ENCODE results near the gene ZNF780B. TPM values are rescaled to one million over a fixed set of nuclear protein-coding genes. Genes with fewer than 3 reads are reported as not detected.
A peak's percentile ranks its signal among the peaks of the same experiment; 100 is the strongest.
"Not testable (repeated sequence)": the region's sequence is repeated elsewhere in the genome, so short reads cannot be mapped to it uniquely, and the experiment has no call there.

ZNF780B gene
- total RNA-seq, 4 donors from 2014 or later: 2.5 to 5.3 (median 4.3) TPM

- no peak for TF ChIP-seq CTCF (IDR thresholded peaks at IDR 0.05 in 4 of 5, conservative IDR thresholded peaks at IDR 0.05 in 1 of 5)
- no peak for TF ChIP-seq POLR2A (IDR thresholded peaks at IDR 0.05)
Measured at GRCh38 chr19:40056505-40056904, 474 bp upstream of the ZNF780B start.

GRCh38 chr19:40055049-40055448 lies 982 bp downstream of the ZNF780B start:
- peaks cover 0 to 6% of the 10 kb centered on the region in 2 donors for H3K36me3 ChIP-seq
- intact Hi-C loops (cut with DNase I; ENCODE audit: low total_unique reads): no loop called here
- no peak for TF ChIP-seq POLR2A (IDR thresholded peaks at IDR 0.05)
- TF ChIP-seq CTCF (IDR thresholded peaks at IDR 0.05 in 4 of 5, conservative IDR thresholded peaks at IDR 0.05 in 1 of 5): no peak
- in situ Hi-C loops (cut with MboI; ENCODE audit: low sequenced_read_pairs in 4 of 4): no loop called here
- ATAC-seq (no peak), DNase-seq (no peak)
- H3K4me3 ChIP-seq: peak overlapping the region; percentile 73 to 95 (median 76)
- H3K4me1 ChIP-seq: peaks cover 7 to 16% of the 10 kb centered on the region in 2 donors
- H3K27ac ChIP-seq: peak overlapping the region; percentile 61 to 79 (median 72)
- H3K27me3 ChIP-seq: no peaks in the 10 kb centered on the region
- peaks cover 2 to 11% (median 3%) of the 10 kb centered on the region in 3 donors for H3K9me3 ChIP-seq

More at GRCh38 chr19:40056505-40056904, 474 bp upstream of the ZNF780B start:
- peak overlapping the region; percentile 73 to 95 (median 76) for H3K4me3 ChIP-seq
- no peaks in the 10 kb centered on the region for H3K27me3 ChIP-seq
- H3K27ac ChIP-seq: peak overlapping the region; percentile 61 to 79 (median 72)
- intact Hi-C loops (cut with DNase I; ENCODE audit: low total_unique reads) (no loop called here), in situ Hi-C loops (cut with MboI; ENCODE audit: low sequenced_read_pairs in 4 of 4) (no loop called here)
- no peak for DNase-seq
- ATAC-seq: no peak
- H3K4me1 ChIP-seq: peaks cover 7 to 16% of the 10 kb centered on the region in 2 donors
- H3K9me3 ChIP-seq: peaks cover 2 to 11% (median 3%) of the 10 kb centered on the region in 3 donors
- no peaks in the 10 kb centered on the region for H3K36me3 ChIP-seq

- peaks cover 0 to 8% of the 10 kb centered on the region in 2 donors for H3K36me3 ChIP-seq
- no peaks in the 10 kb centered on the region for H3K27me3 ChIP-seq
- TF ChIP-seq CTCF (IDR thresholded peaks at IDR 0.05 in 4 of 5, conservative IDR thresholded peaks at IDR 0.05 in 1 of 5) (no peak), POLR2A (IDR thresholded peaks at IDR 0.05) (no peak)
- H3K27ac ChIP-seq: no peak overlapping the region
- H3K4me3 ChIP-seq: peak overlapping the region in 3 of 4 donors; percentile 73 to 95 (median 77)
- H3K4me1 ChIP-seq: peaks cover 7 to 16% of the 10 kb centered on the region in 2 donors
- peaks cover 1 to 8% (median 3%) of the 10 kb centered on the region in 3 donors for H3K9me3 ChIP-seq
- in situ Hi-C loops (cut with MboI; ENCODE audit: low sequenced_read_pairs in 4 of 4): no loop called here
- no peak for DNase-seq
- intact Hi-C loops (cut with DNase I; ENCODE audit: low total_unique reads): no loop called here
- no peak for ATAC-seq
Measured at GRCh38 chr19:40054632-40055031, 1.4 kb downstream of the ZNF780B start.

- Histone ChIP-seq H3K9me3 (peaks cover 0 to 7% (median 3%) of the 10 kb centered on the region in 3 donors), H3K27ac (no peak overlapping the region), H3K4me3 (no peak overlapping the region), H3K4me1 (peaks cover 7 to 16% of the 10 kb centered on the region in 2 donors), H3K36me3 (peaks cover 0 to 20% of the 10 kb centered on the region in 2 donors), H3K27me3 (no peaks in the 10 kb centered on the region)
- no peak for TF ChIP-seq POLR2A (IDR thresholded peaks at IDR 0.05)
- TF ChIP-seq CTCF (IDR thresholded peaks at IDR 0.05 in 4 of 5, conservative IDR thresholded peaks at IDR 0.05 in 1 of 5): no peak
- no peak for DNase-seq
- ATAC-seq: no peak
- in situ Hi-C loops (cut with MboI; ENCODE audit: low sequenced_read_pairs in 4 of 4) (no loop called here), intact Hi-C loops (cut with DNase I; ENCODE audit: low total_unique reads) (no loop called here)
Measured at GRCh38 chr19:40053491-40053890, 2.5 kb downstream of the ZNF780B start.

- DNase-seq; in situ Hi-C loops (cut with MboI; ENCODE audit: low sequenced_read_pairs in 4 of 4); H3K27ac ChIP-seq; H3K4me1 ChIP-seq; ATAC-seq; H3K4me3 ChIP-seq; intact Hi-C loops (cut with DNase I; ENCODE audit: low total_unique reads); H3K27me3 ChIP-seq: not testable (repeated sequence)
- Histone ChIP-seq H3K36me3 (peaks cover 12 to 37% of the 10 kb centered on the region in 2 donors), H3K9me3 (peaks cover 0 to 17% (median 0%) of the 10 kb centered on the region in 3 donors)
Measured at GRCh38 chr19:40041718-40042117, 14.3 kb downstream of the ZNF780B start.

- H3K36me3 ChIP-seq: peaks cover 2 to 23% of the 10 kb centered on the region in 2 donors
- in situ Hi-C loops (cut with MboI; ENCODE audit: low sequenced_read_pairs in 4 of 4); H3K27ac ChIP-seq; H3K4me1 ChIP-seq; ATAC-seq; DNase-seq; H3K4me3 ChIP-seq; H3K27me3 ChIP-seq; intact Hi-C loops (cut with DNase I; ENCODE audit: low total_unique reads): not testable (repeated sequence)
- peaks cover 10 to 46% (median 11%) of the 10 kb centered on the region in 3 donors for H3K9me3 ChIP-seq
Measured at GRCh38 chr19:40038047-40038446, 18.0 kb downstream of the ZNF780B start.
